ENCODE results near the gene TOM1. TPM values are rescaled to one million over a fixed set of nuclear protein-coding genes. Genes with fewer than 3 reads are reported as not detected.
"Not testable (repeated sequence)": the region's sequence is repeated elsewhere in the genome, so short reads cannot be mapped to it uniquely, and the experiment has no call there.

The TOM1 gene
- total and polyA plus RNA-seq, 3 experiments from 2014 or later = 15.1 to 34.5 (median 17.0) TPM

DNA sequence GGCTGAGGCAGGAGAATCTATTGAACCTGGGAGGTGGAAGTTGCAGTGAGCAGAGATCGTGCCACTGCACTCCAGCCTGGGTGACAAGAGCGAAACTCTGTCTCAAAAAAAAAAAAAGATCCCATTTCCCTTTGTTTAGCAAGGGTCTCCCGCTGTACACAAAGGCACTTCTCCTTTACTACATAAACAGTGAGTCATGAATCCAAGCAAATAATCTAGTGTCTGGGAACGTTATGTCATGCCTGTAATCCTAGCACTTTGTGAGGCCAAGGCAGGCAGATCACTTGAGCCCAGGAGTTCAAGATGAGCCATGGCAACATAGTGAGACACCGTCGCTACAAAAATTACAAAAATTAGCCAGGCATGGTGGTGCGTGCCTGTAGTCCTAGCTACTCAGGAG lies 64.5 kb downstream of the TOM1 start:
- H3K4me1 Mint-ChIP-seq; DNase-seq; H3K27me3 ChIP-seq (ENCODE audit: insufficient read depth, low read length, poor library complexity, severe bottlenecking); H3K36me3 Mint-ChIP-seq; H3K36me3 ChIP-seq (ENCODE audit: insufficient read depth, low read length); H3K4me3 ChIP-seq (ENCODE audit: low read length); H3K4me1 ChIP-seq (ENCODE audit: insufficient read depth, low read length); H3K9me3 Mint-ChIP-seq; H3K27ac Mint-ChIP-seq; CTCF ChIA-PET; H3K4me3 Mint-ChIP-seq; H3K27ac ChIP-seq (ENCODE audit: low read depth, low read length); H3K9me3 ChIP-seq (ENCODE audit: low read length); POLR2A ChIA-PET: not testable (repeated sequence)
- peaks cover 17 to 31% of the 10 kb centered on the region in 2 donors for H3K27me3 Mint-ChIP-seq

DNA sequence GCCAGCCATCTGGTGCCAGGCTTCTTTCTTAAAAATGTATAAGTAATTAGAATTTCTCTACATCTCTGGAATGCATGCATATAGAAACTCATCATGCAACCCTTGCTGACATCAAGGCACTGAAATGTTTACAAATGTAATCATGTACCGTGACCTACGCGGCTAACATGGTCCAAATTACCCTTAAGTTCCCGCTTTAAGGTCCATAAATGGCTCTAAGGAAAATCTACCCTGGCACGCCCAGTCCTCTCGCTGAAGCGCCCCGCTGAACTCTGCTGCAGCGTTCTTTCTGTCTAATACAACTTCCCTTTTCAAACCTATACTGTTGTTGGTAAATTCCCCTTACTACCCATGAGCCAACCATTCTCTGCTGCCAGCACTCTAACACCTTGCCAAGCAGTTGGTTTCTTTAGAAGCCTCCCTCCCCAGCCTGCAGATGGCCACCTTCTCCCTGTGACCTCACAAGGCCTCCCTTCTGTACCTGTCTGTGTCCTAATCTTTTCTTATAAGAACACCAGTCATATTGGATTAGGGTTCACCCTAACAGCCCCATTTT lies 67.7 kb downstream of the TOM1 start:
- H3K27me3 ChIP-seq (ENCODE audit: insufficient read depth, low read length, poor library complexity, severe bottlenecking) = no peaks in the 10 kb centered on the region
- peaks cover 3 to 13% (median 6%) of the 10 kb centered on the region in 3 donors for H3K4me1 Mint-ChIP-seq
- ChIA-PET CTCF (no interaction called here), POLR2A (no interaction called here)
- H3K27ac ChIP-seq (ENCODE audit: low read depth, low read length) = no peak overlapping the region
- H3K4me3 ChIP-seq (ENCODE audit: low read length) = no peak overlapping the region
- H3K27me3 Mint-ChIP-seq = peaks cover 18 to 27% of the 10 kb centered on the region in 2 donors
- H3K4me3 Mint-ChIP-seq = no peak overlapping the region
- H3K27ac Mint-ChIP-seq = no peak overlapping the region
- no peaks in the 10 kb centered on the region for H3K36me3 Mint-ChIP-seq
- no peaks in the 10 kb centered on the region for H3K36me3 ChIP-seq (ENCODE audit: insufficient read depth, low read length)
- DNase-seq = no peak
- H3K9me3 Mint-ChIP-seq = no peaks in the 10 kb centered on the region
- no peaks in the 10 kb centered on the region for H3K4me1 ChIP-seq (ENCODE audit: insufficient read depth, low read length)
- no peaks in the 10 kb centered on the region for H3K9me3 ChIP-seq (ENCODE audit: low read length)

DNA sequence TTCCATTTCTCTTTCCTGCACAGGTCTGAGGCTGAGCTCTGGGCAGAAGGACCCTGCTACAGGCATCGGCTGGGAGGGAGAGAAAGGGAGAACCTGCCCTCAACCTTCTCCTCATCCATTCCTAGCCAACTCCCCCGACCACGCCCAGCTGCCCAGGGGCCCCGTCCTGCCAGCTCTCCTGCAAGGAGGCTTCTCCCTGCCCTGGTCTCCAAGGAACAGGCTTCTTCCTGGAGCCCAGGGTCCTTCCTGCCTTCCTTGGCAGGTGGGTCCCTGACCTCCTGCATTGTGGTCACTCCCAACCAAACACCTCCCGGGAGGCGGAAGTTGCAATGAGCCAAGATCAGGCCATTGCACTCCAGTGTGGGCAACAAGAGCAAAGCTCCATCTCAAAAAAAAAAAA lies 68.7 kb downstream of the TOM1 start:
- no peak overlapping the region for H3K27ac ChIP-seq (ENCODE audit: low read depth, low read length)
- DNase-seq = no peak
- no peak overlapping the region for H3K4me3 ChIP-seq (ENCODE audit: low read length)
- no peak overlapping the region for H3K4me3 Mint-ChIP-seq
- no peaks in the 10 kb centered on the region for H3K27me3 ChIP-seq (ENCODE audit: insufficient read depth, low read length, poor library complexity, severe bottlenecking)
- H3K27me3 Mint-ChIP-seq = peaks cover 18 to 27% of the 10 kb centered on the region in 2 donors
- no peaks in the 10 kb centered on the region for H3K9me3 Mint-ChIP-seq
- H3K9me3 ChIP-seq (ENCODE audit: low read length) = no peaks in the 10 kb centered on the region
- H3K27ac Mint-ChIP-seq = no peak overlapping the region
- no peaks in the 10 kb centered on the region for H3K36me3 Mint-ChIP-seq
- H3K4me1 ChIP-seq (ENCODE audit: insufficient read depth, low read length) = no peaks in the 10 kb centered on the region
- ChIA-PET CTCF (no interaction called here), POLR2A (no interaction called here)
- peaks cover 3 to 13% (median 6%) of the 10 kb centered on the region in 3 donors for H3K4me1 Mint-ChIP-seq
- no peaks in the 10 kb centered on the region for H3K36me3 ChIP-seq (ENCODE audit: insufficient read depth, low read length)

DNA sequence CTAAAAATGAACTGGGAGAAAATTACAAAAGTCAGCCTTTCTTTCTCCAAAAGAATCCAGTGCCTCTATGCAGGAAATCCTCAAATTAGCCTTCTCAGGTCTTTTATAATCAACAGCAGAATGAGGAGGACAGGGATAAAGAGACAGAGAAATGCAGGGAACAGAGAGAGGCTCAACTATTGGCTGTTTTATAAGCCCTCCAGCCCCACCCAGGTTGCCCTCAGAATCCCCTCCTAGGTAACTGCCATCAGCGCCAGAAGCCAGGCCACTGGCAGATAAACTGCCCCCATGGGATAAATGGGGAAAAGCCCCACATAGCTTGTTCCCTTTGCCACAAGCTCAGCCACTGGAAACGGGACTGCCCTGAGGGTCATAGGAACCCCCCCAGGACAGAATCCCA lies 70.3 kb downstream of the TOM1 start:
- Mint-ChIP-seq H3K4me3 (no peak overlapping the region), H3K4me1 (peaks cover 3 to 13% (median 6%) of the 10 kb centered on the region in 3 donors), H3K27me3 (peaks cover 18 to 20% of the 10 kb centered on the region in 2 donors), H3K9me3 (no peaks in the 10 kb centered on the region), H3K36me3 (no peaks in the 10 kb centered on the region), H3K27ac (no peak overlapping the region)
- Histone ChIP-seq H3K4me1 (ENCODE audit: insufficient read depth, low read length) (no peaks in the 10 kb centered on the region), H3K27ac (ENCODE audit: low read depth, low read length) (no peak overlapping the region), H3K27me3 (ENCODE audit: insufficient read depth, low read length, poor library complexity, severe bottlenecking) (no peaks in the 10 kb centered on the region), H3K36me3 (ENCODE audit: insufficient read depth, low read length) (no peaks in the 10 kb centered on the region), H3K4me3 (ENCODE audit: low read length) (no peak overlapping the region), H3K9me3 (ENCODE audit: low read length) (no peaks in the 10 kb centered on the region)
- POLR2A ChIA-PET = no interaction called here
- no peak for DNase-seq
- CTCF ChIA-PET = no interaction called here

DNA sequence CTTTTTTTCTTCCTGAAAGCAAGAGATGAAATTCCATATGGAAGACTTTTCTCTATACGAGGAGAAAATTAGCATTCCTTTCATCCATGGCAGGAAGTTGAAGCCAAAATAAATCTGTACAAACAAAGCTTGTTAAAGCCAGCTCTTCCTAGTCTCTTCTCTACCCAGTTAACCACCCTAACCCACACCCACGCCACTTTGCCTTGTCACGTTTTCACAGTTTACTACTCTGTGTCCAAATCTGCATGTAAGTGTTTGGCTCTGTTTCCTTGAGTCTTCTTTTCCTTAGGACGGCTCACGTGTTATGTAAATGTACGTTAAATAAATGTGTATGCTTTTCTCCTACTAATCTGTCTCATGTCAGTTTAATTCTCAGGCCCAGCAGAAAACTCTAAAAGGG lies 74.1 kb downstream of the TOM1 start:
- POLR2A ChIA-PET = no interaction called here
- H3K36me3 Mint-ChIP-seq = no peaks in the 10 kb centered on the region
- no peak for DNase-seq
- no peak overlapping the region for H3K4me3 Mint-ChIP-seq
- H3K27ac ChIP-seq (ENCODE audit: low read depth, low read length) = no peak overlapping the region
- H3K27ac Mint-ChIP-seq = no peak overlapping the region
- H3K4me1 Mint-ChIP-seq = peaks cover 12 to 25% (median 13%) of the 10 kb centered on the region in 3 donors
- peaks cover 2 to 5% of the 10 kb centered on the region in 2 donors for H3K27me3 Mint-ChIP-seq
- H3K9me3 ChIP-seq (ENCODE audit: low read length) = no peaks in the 10 kb centered on the region
- H3K36me3 ChIP-seq (ENCODE audit: insufficient read depth, low read length) = no peaks in the 10 kb centered on the region
- H3K4me1 ChIP-seq (ENCODE audit: insufficient read depth, low read length) = peaks cover 10% of the 10 kb centered on the region
- CTCF ChIA-PET = no interaction called here
- no peak overlapping the region for H3K4me3 ChIP-seq (ENCODE audit: low read length)
- no peaks in the 10 kb centered on the region for H3K27me3 ChIP-seq (ENCODE audit: insufficient read depth, low read length, poor library complexity, severe bottlenecking)
- H3K9me3 Mint-ChIP-seq = no peaks in the 10 kb centered on the region

DNA sequence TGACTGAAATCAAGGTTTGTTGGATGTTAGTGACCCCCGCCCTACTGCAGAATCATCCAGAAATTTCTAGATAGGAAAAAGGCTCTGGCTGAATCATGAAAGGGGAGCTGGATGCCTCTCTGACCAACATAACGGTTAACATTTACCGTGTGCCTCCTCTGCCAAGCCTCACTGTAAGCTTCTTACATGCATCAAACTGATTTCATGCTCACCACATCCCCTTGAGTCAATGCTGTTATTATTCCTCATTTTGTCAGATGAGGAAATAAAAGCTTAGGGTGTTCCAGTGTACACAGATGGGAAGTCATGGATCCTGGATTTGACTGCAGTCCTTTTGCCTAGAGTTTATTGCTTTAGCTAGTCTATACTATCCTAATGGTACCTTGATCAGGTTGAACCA lies 75.3 kb downstream of the TOM1 start:
- peaks cover 10% of the 10 kb centered on the region for H3K4me1 ChIP-seq (ENCODE audit: insufficient read depth, low read length)
- no peak overlapping the region for H3K27ac ChIP-seq (ENCODE audit: low read depth, low read length)
- CTCF ChIA-PET = interaction anchor here (1.4 to 1.6 kb wide), 2 partner anchors 9 to 24 kb away, joined by 4 to 7 read pairs; no protein-coding TSS in a partner anchor
- no peak for DNase-seq
- peaks cover 12 to 25% (median 13%) of the 10 kb centered on the region in 3 donors for H3K4me1 Mint-ChIP-seq
- no peaks in the 10 kb centered on the region for H3K9me3 Mint-ChIP-seq
- POLR2A ChIA-PET = no interaction called here
- H3K36me3 Mint-ChIP-seq = no peaks in the 10 kb centered on the region
- H3K4me3 Mint-ChIP-seq = peak overlapping the region in 1 of 7 donors; percentile 15
- H3K27me3 ChIP-seq (ENCODE audit: insufficient read depth, low read length, poor library complexity, severe bottlenecking) = no peaks in the 10 kb centered on the region
- H3K27ac Mint-ChIP-seq = no peak overlapping the region
- H3K9me3 ChIP-seq (ENCODE audit: low read length) = no peaks in the 10 kb centered on the region
- H3K27me3 Mint-ChIP-seq = peaks cover 0 to 2% of the 10 kb centered on the region in 2 donors
- no peak overlapping the region for H3K4me3 ChIP-seq (ENCODE audit: low read length)
- H3K36me3 ChIP-seq (ENCODE audit: insufficient read depth, low read length) = no peaks in the 10 kb centered on the region

DNA sequence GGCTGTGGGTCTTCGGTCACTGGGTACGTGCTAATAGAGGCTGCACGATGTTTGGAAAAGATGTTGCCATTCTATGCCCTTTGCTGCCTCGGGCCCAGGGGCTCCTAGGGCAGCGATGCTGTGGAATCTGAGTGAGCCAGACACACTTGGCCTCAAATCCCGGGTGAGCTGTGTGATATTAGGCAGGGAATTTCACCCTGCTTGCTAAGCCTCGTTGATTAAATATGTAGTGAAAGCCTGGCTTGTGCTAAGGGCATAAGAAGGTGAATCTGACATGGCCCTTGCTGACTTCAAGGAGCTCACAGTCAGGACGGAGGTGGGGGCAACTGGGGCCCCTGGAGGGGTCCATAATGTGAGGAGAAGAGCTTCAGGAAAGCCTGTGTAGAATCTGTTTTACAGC lies 75.8 kb downstream of the TOM1 start:
- ChIA-PET CTCF (interaction anchor here (1.4 to 1.6 kb wide), 2 partner anchors 9 to 25 kb away, joined by 4 to 7 read pairs; no protein-coding TSS in a partner anchor), POLR2A (no interaction called here)
- Histone ChIP-seq H3K36me3 (ENCODE audit: insufficient read depth, low read length) (no peaks in the 10 kb centered on the region), H3K9me3 (ENCODE audit: low read length) (no peaks in the 10 kb centered on the region), H3K4me1 (ENCODE audit: insufficient read depth, low read length) (peaks cover 10% of the 10 kb centered on the region), H3K4me3 (ENCODE audit: low read length) (no peak overlapping the region), H3K27ac (ENCODE audit: low read depth, low read length) (no peak overlapping the region), H3K27me3 (ENCODE audit: insufficient read depth, low read length, poor library complexity, severe bottlenecking) (no peaks in the 10 kb centered on the region)
- Mint-ChIP-seq H3K9me3 (no peaks in the 10 kb centered on the region), H3K36me3 (no peaks in the 10 kb centered on the region), H3K4me3 (no peak overlapping the region), H3K27me3 (peaks cover 0 to 5% of the 10 kb centered on the region in 2 donors), H3K4me1 (peaks cover 12 to 25% (median 14%) of the 10 kb centered on the region in 3 donors), H3K27ac (peak overlapping the region in 1 of 8 donors; percentile 33)
- DNase-seq = no peak

DNA sequence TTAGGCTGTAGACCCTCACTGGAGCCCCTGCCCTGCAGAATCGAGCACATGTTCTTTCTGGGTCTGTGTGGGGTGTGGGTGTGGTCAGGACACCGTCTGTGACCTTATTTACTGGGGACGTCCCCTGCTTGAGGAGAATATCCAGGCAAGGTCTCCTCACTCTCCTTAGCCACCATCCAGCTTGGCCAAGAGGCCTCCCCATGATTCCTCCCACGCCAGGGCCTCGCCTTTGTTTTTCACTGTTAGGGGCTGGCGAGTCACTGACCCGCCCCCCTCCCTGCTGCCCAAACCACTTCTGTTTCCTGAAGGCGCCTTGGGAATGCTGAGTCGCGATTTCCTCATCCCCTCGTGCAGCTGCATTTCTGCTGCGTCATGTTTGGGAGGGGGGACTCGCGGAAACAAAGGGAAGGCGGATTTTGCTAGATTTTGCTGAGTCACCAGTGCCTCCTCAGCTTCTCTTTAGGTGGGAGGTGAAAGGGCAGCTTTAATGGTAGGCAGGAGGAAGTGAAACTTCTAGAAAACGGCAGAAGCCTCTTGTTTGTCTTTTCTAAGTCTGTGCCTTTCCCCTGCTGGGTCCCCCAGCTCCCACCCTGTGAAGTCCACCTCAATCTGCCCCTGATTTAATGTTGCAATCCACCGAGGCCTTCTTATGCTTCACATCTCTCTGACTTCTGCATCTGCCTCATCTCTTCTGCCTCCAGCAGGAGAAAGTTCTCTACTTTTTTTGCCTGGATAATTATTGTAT lies 77.2 kb downstream of the TOM1 start:
- Histone ChIP-seq H3K27ac (ENCODE audit: low read depth, low read length) (peak overlapping the region; percentile 55), H3K36me3 (ENCODE audit: insufficient read depth, low read length) (no peaks in the 10 kb centered on the region), H3K27me3 (ENCODE audit: insufficient read depth, low read length, poor library complexity, severe bottlenecking) (no peaks in the 10 kb centered on the region), H3K9me3 (ENCODE audit: low read length) (no peaks in the 10 kb centered on the region), H3K4me3 (ENCODE audit: low read length) (no peak overlapping the region), H3K4me1 (ENCODE audit: insufficient read depth, low read length) (peaks cover 14% of the 10 kb centered on the region)
- no peak overlapping the region for H3K4me3 Mint-ChIP-seq
- peak in 1 of 5 donors; percentile 51 for DNase-seq
- POLR2A ChIA-PET = interaction anchor here (0.8 kb wide), 1 partner anchor 18 kb away, joined by 3 read pairs; no protein-coding TSS in a partner anchor
- CTCF ChIA-PET = interaction anchor here (0.9 kb wide), 1 partner anchor 189 kb away, joined by 3 read pairs; no protein-coding TSS in a partner anchor
- peaks cover 6 to 10% of the 10 kb centered on the region in 2 donors for H3K27me3 Mint-ChIP-seq
- peak overlapping the region in 1 of 8 donors; percentile 2 for H3K27ac Mint-ChIP-seq
- no peaks in the 10 kb centered on the region for H3K9me3 Mint-ChIP-seq
- peaks cover 13 to 27% (median 20%) of the 10 kb centered on the region in 3 donors for H3K4me1 Mint-ChIP-seq
- H3K36me3 Mint-ChIP-seq = no peaks in the 10 kb centered on the region

Data from CD8-positive, alpha-beta memory T cell (primary cell).